Aorta (tissue), 5 donors: ENCODE data around the gene RBM20. TPM values are rescaled to one million over a fixed set of nuclear protein-coding genes. Genes with fewer than 3 reads are reported as not detected.

Source experiments
- ATAC-seq: fragments of 200-7000 bp; cut with Tn5 transposase; one replicate; pipeline ENCODE4 v1.9.1; 2022; ENCODE audit warnings: moderate library complexity; ENCODE audit not compliant: low FRiP score
- DNase-seq, 2 donors: peaks; one replicate each; pipeline ENCODE4 v3.0.0-alpha.2; 2020
- H3K27ac ChIP-seq, 2 donors: one replicate each; pipeline ENCODE4 v1.5.1; 2013; ENCODE audit warnings: low read length in 2 of 2, mild to moderate bottlenecking in 2 of 2, moderate library complexity in 2 of 2, control low read depth in 1 of 2, inconsistent platforms in 1 of 2, low read depth in 1 of 2
- H3K27me3 ChIP-seq, 2 donors: one replicate each; pipeline ENCODE4 v1.6.1; 2013; ENCODE audit warnings: control low read depth in 1 of 2, low read length in 1 of 2, mild to moderate bottlenecking in 1 of 2, moderate library complexity in 1 of 2; ENCODE audit not compliant: insufficient read depth in 2 of 2, control insufficient read depth in 1 of 2
- H3K36me3 ChIP-seq, 2 donors: one replicate each; pipeline ENCODE4 v1.6.1; 2013; ENCODE audit warnings: control low read depth in 1 of 2, low read length in 1 of 2, mild to moderate bottlenecking in 1 of 2; ENCODE audit not compliant: insufficient read depth in 2 of 2, control insufficient read depth in 1 of 2
- H3K4me1 ChIP-seq, 2 donors: one replicate each; pipeline ENCODE4 v1.6.1; 2013; ENCODE audit warnings: low read length in 2 of 2, control low read depth in 1 of 2, mild to moderate bottlenecking in 1 of 2, moderate library complexity in 1 of 2; ENCODE audit not compliant: insufficient read depth in 2 of 2, control insufficient read depth in 1 of 2
- H3K4me3 ChIP-seq, 2 donors: one replicate each; pipeline ENCODE4 v1.5.1; 2013; ENCODE audit warnings: low read length in 2 of 2, control low read depth in 1 of 2, mild to moderate bottlenecking in 1 of 2
- H3K9me3 ChIP-seq: one replicate; pipeline ENCODE4 v1.6.1; 2013; ENCODE audit warnings: mild to moderate bottlenecking, low read length; ENCODE audit not compliant: control insufficient read depth
- WGBS, 2 donors: extraction: QIAGEN DNeasy Blood & Tissue Kit; methylation state at CpG; one replicate each; pipeline ENCODE4 v1.1.7; 2013; 5-methylcytosine and 5-hydroxymethylcytosine counted together
- intact Hi-C, 2 donors: fragments of 100-400 bp; cut with DNase I; formaldehyde crosslinking; loops; one replicate each; pipeline versions ENCODE4 v1.14.2 to v1.15.0; 2022
- polyA plus RNA-seq, 2 donors: library from polyadenylated mRNA; stranded (reverse); fragments of 200-250 nt; gene quantifications; one replicate each; pipeline ENCODE4 v1.2.3, GENCODE V29; 2013
- total RNA-seq, 2 donors: library from RNA; stranded (reverse); fragmentation: NEBNext Ultra II Directional; extraction: Animal tissue kit (Norgen Biotek cat#: 25700); gene quantifications; one replicate each; pipeline ENCODE4 v1.2.1, GENCODE V29; 2021
- donor health status: healthy with polysubstance abuse.
- donor health status: Bipolar disorder and iron deficiency.
- donor health status: DM: no; HTN: no; CAD: no.
- donor health status: DM: no; HTN: no; CAD: no.
- donor health status: DM: yes; HTN: yes; CAD: no.

The RBM20 gene
- total and polyA plus RNA-seq, 4 donors: 2.9 to 11.2 (median 8.0) TPM

DNA sequence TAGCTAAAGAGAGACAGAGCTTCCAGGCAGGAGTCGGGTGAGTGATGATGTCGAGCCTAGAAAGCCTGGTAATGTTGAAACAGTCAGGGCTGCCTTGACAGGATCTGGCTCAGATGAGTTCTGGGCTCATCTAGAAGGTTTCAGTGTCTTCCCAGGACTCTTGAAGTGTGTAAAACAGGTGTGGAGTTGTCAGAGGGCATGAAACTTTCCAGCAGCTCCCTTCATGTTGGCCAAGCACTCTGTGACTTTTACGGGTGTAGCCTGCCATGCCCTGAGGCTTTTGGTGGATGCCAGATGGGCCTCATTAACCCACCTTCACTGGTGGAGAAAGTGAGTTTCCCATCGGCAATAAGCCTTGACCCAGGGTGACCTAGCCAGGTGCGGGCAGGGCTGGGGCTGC lies 161.2 kb downstream of the RBM20 start:
- WGBS, 2 donors: 86 to 87% methylated on average over 5 of the region's 5 CpGs
- ATAC-seq: no peak
- no peaks in the 10 kb centered on the region for H3K9me3 ChIP-seq
- H3K27me3 ChIP-seq: no peaks in the 10 kb centered on the region
- intact Hi-C loops: loop anchor here in 1 of 2 donors (2.0 kb wide), 1 partner anchor 88 kb away; no protein-coding TSS in a partner anchor
- no peak for DNase-seq
- no peak overlapping the region for H3K4me3 ChIP-seq
- no peak overlapping the region for H3K27ac ChIP-seq
- H3K4me1 ChIP-seq: peaks cover 0 to 3% of the 10 kb centered on the region in 2 donors
- H3K36me3 ChIP-seq: no peaks in the 10 kb centered on the region

DNA sequence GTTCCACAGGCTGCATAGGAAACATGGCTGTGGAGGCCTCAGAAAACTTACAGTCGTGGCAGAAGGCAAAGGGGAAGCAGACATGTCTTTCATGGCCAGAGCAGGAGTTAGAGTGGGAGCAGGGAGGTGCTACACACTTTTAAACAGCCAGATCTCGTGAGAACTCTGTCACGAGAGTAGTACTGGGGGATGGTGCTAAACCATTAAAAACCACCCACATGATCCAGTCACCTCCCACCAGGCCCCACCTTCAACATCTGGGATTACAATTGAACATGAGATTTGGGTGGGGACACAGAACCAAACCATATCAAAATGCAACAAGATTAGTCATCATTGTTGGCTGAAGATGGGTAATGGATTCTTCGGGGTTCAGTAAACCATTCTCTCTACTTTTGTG lies 162.2 kb downstream of the RBM20 start:
- intact Hi-C loops: no loop called here
- Histone ChIP-seq H3K4me3 (no peak overlapping the region), H3K36me3 (no peaks in the 10 kb centered on the region), H3K27ac (no peak overlapping the region), H3K4me1 (peaks cover 0 to 3% of the 10 kb centered on the region in 2 donors), H3K27me3 (no peaks in the 10 kb centered on the region), H3K9me3 (no peaks in the 10 kb centered on the region)
- ATAC-seq (no peak), DNase-seq (no peak)
- 61 to 88% methylated on average over 4 of the region's 4 CpGs for WGBS, 2 donors

DNA sequence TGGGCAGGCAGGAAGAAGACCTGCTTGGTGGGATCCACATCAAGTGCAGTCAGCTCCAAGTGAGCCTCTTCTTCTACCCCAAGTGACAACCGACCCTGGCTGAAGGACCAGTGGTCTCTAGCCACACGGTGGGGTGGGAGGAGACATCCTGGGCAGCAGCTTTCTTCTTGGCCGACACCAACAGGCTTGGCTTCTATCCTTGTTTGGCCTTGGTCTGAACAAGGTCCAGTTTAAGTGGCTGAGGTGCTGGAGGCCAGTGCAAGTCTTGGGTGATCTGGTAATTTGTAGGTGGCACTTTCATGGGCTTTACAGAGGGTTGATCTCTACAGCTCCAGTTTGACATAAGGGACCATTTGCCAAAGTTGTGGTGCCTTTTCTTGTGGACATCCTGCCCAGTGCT lies 164.0 kb downstream of the RBM20 start:
- H3K9me3 ChIP-seq: no peaks in the 10 kb centered on the region
- no peak for DNase-seq
- no peaks in the 10 kb centered on the region for H3K36me3 ChIP-seq
- H3K4me3 ChIP-seq: no peak overlapping the region
- H3K27ac ChIP-seq: no peak overlapping the region
- no peaks in the 10 kb centered on the region for H3K27me3 ChIP-seq
- WGBS, 2 donors: 16 to 21% methylated on average over 3 of the region's 3 CpGs
- ATAC-seq: no peak
- peaks cover 0 to 3% of the 10 kb centered on the region in 2 donors for H3K4me1 ChIP-seq
- intact Hi-C loops: no loop called here

- 76 to 90% methylated on average over 5 of the region's 5 CpGs for WGBS, 2 donors
- H3K27ac ChIP-seq: no peak overlapping the region
- ATAC-seq (no peak), DNase-seq (no peak)
- H3K4me1 ChIP-seq: no peaks in the 10 kb centered on the region
- intact Hi-C loops: no loop called here
- no peaks in the 10 kb centered on the region for H3K27me3 ChIP-seq
- H3K9me3 ChIP-seq: no peaks in the 10 kb centered on the region
- no peaks in the 10 kb centered on the region for H3K36me3 ChIP-seq
- no peak overlapping the region for H3K4me3 ChIP-seq
Measured at GRCh38 chr10:110808615-110809014, 164.5 kb downstream of the RBM20 start.

DNA sequence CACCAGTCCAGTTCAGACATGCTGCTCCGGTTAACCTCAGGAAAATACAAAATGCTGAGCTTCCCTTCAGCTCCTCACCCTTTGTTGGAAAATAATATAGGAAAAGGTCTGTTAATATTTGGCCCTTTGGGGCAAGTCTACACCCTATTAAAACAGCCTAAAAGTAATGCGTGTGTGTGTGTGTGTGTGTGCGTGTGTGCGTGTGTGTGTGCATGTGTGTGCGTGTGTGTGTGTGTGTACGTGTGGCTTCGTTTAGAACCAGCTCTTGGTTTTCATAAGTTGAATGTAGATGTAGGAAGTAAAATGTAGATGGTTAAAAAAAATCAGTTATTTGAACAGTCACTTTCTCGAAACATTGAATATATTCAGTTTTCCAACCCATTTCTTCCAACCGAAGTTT lies 166.5 kb downstream of the RBM20 start:
- Histone ChIP-seq H3K27ac (no peak overlapping the region), H3K4me3 (no peak overlapping the region), H3K9me3 (no peaks in the 10 kb centered on the region), H3K4me1 (no peaks in the 10 kb centered on the region), H3K27me3 (no peaks in the 10 kb centered on the region), H3K36me3 (no peaks in the 10 kb centered on the region)
- ATAC-seq (no peak), DNase-seq (no peak)
- 73 to 91% methylated on average over 9 of the region's 9 CpGs for WGBS, 2 donors
- intact Hi-C loops: no loop called here

GRCh38 chr10:110811791-110812581 lies 167.8 kb downstream of the RBM20 start:
- Histone ChIP-seq H3K36me3 (no peaks in the 10 kb centered on the region), H3K27ac (no peak overlapping the region), H3K9me3 (no peaks in the 10 kb centered on the region), H3K4me3 (no peak overlapping the region), H3K4me1 (no peaks in the 10 kb centered on the region), H3K27me3 (no peaks in the 10 kb centered on the region)
- WGBS, 2 donors: 88 to 89% methylated on average over 23 of the region's 23 CpGs
- DNase-seq: peak in 1 of 2 donors; percentile 81
- intact Hi-C loops: no loop called here
- no peak for ATAC-seq

- Histone ChIP-seq H3K9me3 (no peaks in the 10 kb centered on the region), H3K36me3 (no peaks in the 10 kb centered on the region), H3K27ac (no peak overlapping the region), H3K27me3 (no peaks in the 10 kb centered on the region), H3K4me1 (no peaks in the 10 kb centered on the region), H3K4me3 (no peak overlapping the region)
- DNase-seq (no peak), ATAC-seq (no peak)
- intact Hi-C loops: no loop called here
- 85 to 86% methylated on average over 12 of the region's 12 CpGs for WGBS, 2 donors
Measured at GRCh38 chr10:110812583-110812982, 168.4 kb downstream of the RBM20 start.

DNA sequence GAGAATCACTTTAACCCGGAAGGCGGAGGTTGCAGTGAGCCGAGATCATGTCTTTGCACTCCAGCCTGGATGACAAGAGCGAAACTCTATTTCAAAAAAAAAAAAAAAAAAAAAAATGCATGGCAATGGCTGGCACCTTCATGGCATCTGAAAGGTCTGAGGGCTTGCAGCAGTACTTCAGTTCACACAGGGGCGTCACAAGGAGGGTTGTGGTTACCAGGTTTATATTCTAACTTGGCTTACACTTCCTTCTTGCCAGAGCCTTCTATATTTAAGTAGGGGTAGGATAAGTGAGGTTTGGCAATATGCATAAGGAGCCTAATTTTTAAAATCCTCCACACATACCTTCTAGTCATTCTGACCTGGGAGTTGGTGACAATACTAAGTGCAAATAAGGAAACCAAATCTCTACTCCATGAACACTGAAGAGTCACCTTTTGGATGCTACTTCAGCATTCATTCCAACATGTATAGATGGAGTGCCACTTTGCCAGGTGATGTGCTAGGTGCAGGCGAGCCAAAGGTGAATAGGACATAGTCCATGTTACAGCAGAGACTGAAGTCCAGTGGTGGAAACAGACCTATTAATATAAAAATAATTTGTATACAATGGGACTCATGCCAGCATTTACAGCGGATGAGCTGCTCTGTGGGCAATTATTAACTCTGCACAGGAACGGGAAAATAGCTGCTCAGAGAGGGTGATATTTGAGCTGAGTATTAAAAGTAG lies 169.8 kb downstream of the RBM20 start:
- no peak overlapping the region for H3K27ac ChIP-seq
- DNase-seq (no peak), ATAC-seq (no peak)
- no peak overlapping the region for H3K4me3 ChIP-seq
- no peaks in the 10 kb centered on the region for H3K36me3 ChIP-seq
- intact Hi-C loops: no loop called here
- WGBS, 2 donors: 89 to 90% methylated on average over 8 of the region's 8 CpGs
- H3K27me3 ChIP-seq: no peaks in the 10 kb centered on the region
- H3K9me3 ChIP-seq: no peaks in the 10 kb centered on the region
- no peaks in the 10 kb centered on the region for H3K4me1 ChIP-seq
